EH (cell line): ENCODE results near the gene SFTA2.
"Not testable (repeated sequence)": the region's sequence is repeated elsewhere in the genome, so short reads cannot be mapped to it uniquely, and the experiment has no call there.

ENCODE experiments used
- DNase-seq: peaks from one replicate; pipeline ENCODE4 v3.0.0-alpha.2; 2015; ENCODE audit warnings: low read depth

SFTA2 gene

GRCh38 chr6:30912746-30913520, 19.0 kb downstream of the SFTA2 start:
- DNase-seq, result no peak

DNA sequence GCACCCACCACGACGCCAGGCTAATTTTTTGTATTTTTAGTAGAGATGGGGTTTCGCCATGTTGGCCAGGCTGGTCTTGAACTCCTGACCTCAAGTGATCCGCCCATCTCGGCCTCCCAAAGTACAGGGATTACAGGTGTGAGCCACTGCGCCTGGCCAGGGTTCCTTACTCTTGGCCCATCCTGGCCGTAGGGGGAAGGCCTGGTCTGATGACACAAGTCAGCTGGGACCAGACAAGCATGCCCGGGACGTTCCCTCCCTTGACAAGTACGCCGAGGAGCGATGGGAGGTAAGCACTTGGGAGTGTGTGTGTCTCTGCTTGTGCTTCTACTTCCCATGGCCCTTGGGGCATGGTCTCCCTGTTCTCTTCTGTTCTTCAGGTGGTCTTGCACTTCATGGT, 21.5 kb downstream of the SFTA2 start:
- not testable (repeated sequence) for DNase-seq

GRCh38 chr6:30908700-30909099, 23.3 kb downstream of the SFTA2 start:
- no peak for DNase-seq

DNA sequence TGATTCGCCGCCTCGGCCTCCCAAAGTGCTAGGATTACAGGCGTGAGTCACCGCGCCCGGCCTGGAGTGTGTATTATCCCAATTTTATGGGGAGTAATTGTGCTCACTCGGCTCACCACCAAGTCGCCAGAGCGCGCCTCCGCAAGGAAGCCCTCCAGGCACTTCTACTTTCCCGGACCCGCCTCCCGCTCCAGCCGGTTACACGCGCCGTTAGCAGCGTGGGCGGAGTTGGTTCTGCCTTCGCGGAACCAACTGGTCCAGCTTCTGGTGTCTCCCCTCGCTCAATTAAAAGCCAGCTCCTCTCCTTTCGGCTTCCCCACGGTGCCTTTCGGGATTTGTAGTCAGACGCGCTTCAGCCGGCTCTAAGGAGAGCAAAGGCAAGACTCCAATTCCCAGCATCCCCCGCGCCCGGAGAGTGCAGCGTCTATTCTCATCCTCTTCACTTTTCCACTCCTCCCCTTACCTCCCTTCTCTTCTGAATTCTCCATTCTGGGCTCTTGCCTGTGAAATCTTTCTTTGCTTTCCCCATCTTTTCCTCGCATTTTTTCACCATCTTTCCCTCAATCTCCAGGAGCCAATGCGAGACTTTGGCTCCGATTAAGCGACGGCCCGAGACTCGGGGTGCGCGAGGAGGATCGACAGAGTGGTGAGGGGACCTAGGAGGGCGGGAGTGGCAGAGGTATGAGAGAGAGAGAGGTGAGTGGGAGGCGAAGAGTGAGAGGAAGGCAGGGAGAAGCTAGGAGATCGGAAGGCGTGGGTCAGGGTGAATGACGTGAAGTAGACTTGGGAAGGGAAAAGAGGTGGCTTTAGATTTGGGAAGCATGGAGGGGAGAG, 24.0 kb downstream of the SFTA2 start, which contains the start of gene GTF2H4:
TSS of gene GTF2H4 (plus strand) at position 450 of the 834 bp plus-strand sequence.
- peak; percentile 100 for DNase-seq

- not testable (repeated sequence) for DNase-seq
Observed at GRCh38 chr6:30907290-30907757, 24.6 kb downstream of the SFTA2 start.

GRCh38 chr6:30903236-30903635, 28.7 kb downstream of the SFTA2 start:
- no peak for DNase-seq

GRCh38 chr6:30902709-30903108, 29.3 kb downstream of the SFTA2 start:
- DNase-seq, result no peak

DNA sequence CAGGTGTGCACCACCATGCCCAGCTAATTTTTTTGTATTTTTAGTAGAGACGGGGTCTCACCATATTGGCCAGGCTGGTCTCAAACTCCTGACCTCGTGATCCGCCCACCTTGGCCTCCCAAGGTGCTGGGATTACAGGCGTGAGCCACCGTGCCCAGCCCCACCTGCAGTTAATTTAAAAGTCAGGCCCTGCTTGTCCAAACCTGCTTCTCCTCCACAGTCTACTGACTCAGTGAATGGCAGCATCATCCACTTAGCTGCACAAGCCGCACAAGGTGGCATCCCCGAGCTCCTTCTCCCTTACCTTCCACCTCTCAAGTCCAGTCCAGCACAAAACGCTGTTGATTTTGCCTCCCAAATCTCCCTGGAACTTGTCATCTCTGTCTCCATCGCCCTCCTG, 29.8 kb downstream of the SFTA2 start:
- not testable (repeated sequence) for DNase-seq

GRCh38 chr6:30901436-30901835, 30.5 kb downstream of the SFTA2 start:
- DNase-seq, result no peak

GRCh38 chr6:30900863-30901417, 31.0 kb downstream of the SFTA2 start:
- DNase-seq, result no peak

GRCh38 chr6:30898750-30899360, 33.1 kb downstream of the SFTA2 start:
- DNase-seq, result no peak

GRCh38 chr6:30897882-30898281, 34.1 kb downstream of the SFTA2 start:
- DNase-seq, result no peak

GRCh38 chr6:30896541-30896940, 35.4 kb downstream of the SFTA2 start:
- no peak for DNase-seq

DNA sequence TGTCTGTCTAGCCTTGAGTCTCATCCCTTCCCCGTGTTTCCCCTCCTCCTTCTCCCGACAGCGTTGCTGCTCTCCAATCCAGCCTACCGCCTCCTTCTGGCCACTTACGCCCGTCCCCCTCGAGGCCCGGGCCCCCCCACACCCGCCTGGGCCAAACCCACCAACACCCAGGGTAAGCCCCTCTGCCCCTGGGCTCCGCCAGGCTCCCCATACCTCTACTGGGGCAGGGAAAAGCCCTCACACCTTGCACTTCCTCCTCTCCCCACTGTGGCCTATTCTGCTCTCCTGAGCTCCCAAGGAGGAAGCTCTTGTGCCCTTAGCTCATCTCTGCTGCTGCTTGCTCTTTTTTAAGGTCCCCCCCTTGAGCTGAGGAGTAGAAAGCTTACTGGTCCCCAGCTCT, 36.6 kb downstream of the SFTA2 start:
- no peak for DNase-seq

GRCh38 chr6:30894935-30895334, 37.0 kb downstream of the SFTA2 start:
- no peak for DNase-seq

DNA sequence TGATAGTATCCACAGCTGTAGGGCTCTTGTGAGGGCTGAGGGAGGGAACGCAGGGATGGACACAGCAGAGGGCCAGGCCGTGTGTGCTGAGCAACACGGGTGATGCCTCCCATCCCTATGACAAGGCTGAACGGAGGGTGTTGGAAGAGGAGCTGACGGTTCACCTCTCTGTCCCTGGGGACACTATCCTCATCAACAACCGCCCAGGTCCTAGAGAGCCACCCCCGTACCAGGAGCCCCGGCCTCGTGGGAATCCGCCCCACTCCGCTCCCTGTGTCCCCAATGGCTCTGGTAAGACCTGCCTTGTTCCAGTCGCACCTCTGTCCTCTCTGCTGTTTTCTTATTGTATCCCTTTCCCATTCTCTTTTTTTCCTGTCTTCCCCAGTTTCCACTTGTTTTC, 37.6 kb downstream of the SFTA2 start:
- no peak for DNase-seq

DNA sequence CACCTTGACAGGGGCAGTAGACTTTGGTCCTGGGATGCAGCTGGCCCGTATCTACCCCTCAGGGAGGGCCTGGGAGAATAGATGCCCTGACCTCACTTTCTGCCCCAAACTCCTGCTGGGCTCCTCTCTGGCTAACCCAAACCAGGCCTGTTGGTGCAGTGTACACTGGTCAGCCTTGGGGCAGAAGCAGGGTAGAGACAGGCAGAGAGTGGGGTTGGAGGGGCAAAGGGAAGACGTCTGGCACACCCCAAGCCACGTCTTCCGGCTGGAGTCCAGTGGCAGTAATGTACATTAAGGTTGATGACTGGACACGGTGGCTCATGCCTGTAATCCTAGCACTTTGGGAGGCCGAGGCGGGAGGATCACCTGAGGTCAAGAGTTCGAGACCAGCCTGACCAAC, 38.3 kb downstream of the SFTA2 start:
- DNase-seq, result no peak

DNA sequence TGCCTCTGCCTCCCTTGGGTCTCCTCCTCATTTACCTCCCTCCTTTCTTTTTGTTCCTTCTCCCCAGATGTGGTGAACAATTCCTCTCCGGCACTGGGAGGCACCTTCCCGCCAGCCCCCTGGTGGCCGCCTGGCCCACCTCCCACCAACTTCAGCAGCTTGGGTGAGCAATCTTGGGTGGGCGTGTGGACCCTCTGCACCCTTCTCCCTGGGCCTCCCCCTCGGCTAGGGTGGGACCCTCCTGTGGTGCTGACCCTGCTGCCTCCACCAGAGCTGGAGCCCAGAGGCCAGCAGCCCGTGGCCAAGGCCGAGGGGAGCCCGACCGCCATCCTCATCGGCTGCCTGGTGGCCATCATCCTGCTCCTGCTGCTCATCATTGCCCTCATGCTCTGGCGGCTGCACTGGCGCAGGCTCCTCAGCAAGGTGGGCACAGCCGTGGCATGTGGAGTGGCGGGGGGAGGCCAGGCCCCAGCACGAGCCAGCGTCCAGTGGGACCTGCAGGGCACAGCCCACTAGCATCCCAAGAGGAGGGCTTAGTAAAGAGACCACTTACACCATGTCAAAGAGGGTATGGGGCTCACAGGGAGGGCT, 38.9 kb downstream of the SFTA2 start:
- no peak for DNase-seq

DNA sequence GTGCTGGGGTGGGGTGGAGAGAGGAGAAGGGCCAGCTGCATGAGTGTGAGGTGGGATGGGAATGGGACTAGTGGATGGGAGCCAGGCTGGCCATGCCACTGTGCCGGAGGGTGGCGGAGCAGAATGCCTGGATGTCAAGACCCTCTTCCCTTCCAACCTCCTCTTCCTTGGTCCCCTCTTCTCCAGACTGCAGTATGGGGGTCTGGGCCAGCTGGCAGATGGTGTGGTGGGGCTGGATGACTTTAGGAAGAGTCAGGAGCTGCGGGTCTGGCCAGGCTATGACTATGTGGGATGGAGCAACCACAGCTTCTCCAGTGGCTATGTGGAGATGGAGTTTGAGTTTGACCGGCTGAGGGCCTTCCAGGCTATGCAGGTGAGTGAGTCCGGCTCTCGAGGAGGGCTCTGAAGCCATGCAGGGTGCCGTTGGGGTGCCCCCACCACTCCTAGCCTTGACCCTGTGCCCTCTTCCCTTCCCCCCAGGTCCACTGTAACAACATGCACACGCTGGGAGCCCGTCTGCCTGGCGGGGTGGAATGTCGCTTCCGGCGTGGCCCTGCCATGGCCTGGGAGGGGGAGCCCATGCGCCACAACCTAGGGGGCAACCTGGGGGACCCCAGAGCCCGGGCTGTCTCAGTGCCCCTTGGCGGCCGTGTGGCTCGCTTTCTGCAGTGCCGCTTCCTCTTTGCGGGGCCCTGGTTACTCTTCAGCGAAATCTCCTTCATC, 40.0 kb downstream of the SFTA2 start:
- no peak for DNase-seq

DNA sequence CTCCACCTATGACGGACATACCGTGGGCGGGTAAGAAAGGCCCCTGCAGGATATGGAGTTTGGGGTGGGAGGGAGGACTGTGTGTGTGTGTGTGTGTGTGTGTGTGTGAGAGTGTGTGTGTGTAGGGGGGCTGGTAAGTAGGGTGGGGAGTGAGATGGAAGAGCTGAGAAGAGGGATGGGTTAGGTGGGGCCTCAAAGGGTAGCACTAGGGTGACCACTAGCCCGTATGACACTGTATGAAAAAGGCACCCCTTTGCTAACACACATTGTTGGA, 40.6 kb downstream of the SFTA2 start:
- DNase-seq, result no peak

GRCh38 chr6:30890646-30891449, 41.1 kb downstream of the SFTA2 start:
- DNase-seq, result no peak
